PC-9 (cell line): ENCODE measurements around the gene LIN9.

Experiments used
- EZH2 ChIP-seq: fragments of 200-600 bp; sonication (generic); IDR thresholded peaks from 2 replicates; pipeline ENCODE4 v1.8.0; 2017; ENCODE audit warnings: antibody characterized with exemption, low read depth
- TF ChIP-seq, protein P1 (sequence below): fragments of 200-600 bp; sonication (generic); conservative IDR thresholded peaks from 2 replicates; pipeline ENCODE4 v1.6.1; 2017; ENCODE audit warnings: mixed run types, antibody characterized with exemption, mild to moderate bottlenecking, moderate library complexity

- TF ChIP-seq, protein P1, sequence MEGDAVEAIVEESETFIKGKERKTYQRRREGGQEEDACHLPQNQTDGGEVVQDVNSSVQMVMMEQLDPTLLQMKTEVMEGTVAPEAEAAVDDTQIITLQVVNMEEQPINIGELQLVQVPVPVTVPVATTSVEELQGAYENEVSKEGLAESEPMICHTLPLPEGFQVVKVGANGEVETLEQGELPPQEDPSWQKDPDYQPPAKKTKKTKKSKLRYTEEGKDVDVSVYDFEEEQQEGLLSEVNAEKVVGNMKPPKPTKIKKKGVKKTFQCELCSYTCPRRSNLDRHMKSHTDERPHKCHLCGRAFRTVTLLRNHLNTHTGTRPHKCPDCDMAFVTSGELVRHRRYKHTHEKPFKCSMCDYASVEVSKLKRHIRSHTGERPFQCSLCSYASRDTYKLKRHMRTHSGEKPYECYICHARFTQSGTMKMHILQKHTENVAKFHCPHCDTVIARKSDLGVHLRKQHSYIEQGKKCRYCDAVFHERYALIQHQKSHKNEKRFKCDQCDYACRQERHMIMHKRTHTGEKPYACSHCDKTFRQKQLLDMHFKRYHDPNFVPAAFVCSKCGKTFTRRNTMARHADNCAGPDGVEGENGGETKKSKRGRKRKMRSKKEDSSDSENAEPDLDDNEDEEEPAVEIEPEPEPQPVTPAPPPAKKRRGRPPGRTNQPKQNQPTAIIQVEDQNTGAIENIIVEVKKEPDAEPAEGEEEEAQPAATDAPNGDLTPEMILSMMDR: no peak
- no peak for TF ChIP-seq EZH2
Measured at GRCh38 chr1:226349801-226350518, 41.0 kb upstream of the LIN9 start.
